HFFc6 (cell line): ENCODE data around the gene DNLZ. TPM values are rescaled to one million over a fixed set of nuclear protein-coding genes. Genes with fewer than 3 reads are reported as not detected.

ENCODE experiments used
- DNase-seq: peaks from one replicate; pipeline ENCODE4 v3.0.0-alpha.2; 2018
- H3K27ac Mint-ChIP-seq: 2 replicates; pipeline ENCODE4 v1.8.0; 2020; ENCODE audit warnings: mild to moderate bottlenecking, mixed read lengths
- H3K27me3 Mint-ChIP-seq: 2 replicates; pipeline ENCODE4 v1.8.0; 2021; ENCODE audit warnings: mild to moderate bottlenecking, moderate library complexity, mixed read lengths; ENCODE audit not compliant: insufficient read depth
- H3K36me3 Mint-ChIP-seq: 2 replicates; pipeline ENCODE4 v1.8.0; 2021; ENCODE audit warnings: low read depth, mixed read lengths
- H3K4me1 Mint-ChIP-seq: 2 replicates; pipeline ENCODE4 v1.8.0; 2020; ENCODE audit warnings: low read depth, mixed read lengths
- H3K4me3 Mint-ChIP-seq: 2 replicates; pipeline ENCODE4 v1.8.0; 2020; ENCODE audit warnings: mild to moderate bottlenecking, moderate library complexity, mixed read lengths
- H3K9me3 Mint-ChIP-seq: 2 replicates; pipeline ENCODE4 v1.8.0; 2020; ENCODE audit warnings: mild to moderate bottlenecking, mixed read lengths
- total RNA-seq, 6 experiments: library from RNA; stranded (reverse); fragmentation: NEBNext Ultra II Directional; extraction: Animal tissue kit (Norgen Biotek cat#: 25700); gene quantifications; 2 replicates in 1 of 6; 3 replicates in 5 of 6; pipeline ENCODE4 v1.2.3, GENCODE V29; 2021
- TF ChIP-seq, protein P1 (sequence below): fragments of 200-600 bp; sonication (generic); IDR thresholded peaks from 2 replicates; pipeline ENCODE4 v1.5.0; 2021; ENCODE audit warnings: antibody characterized with exemption, mild to moderate bottlenecking

The DNLZ gene
- total RNA-seq, 6 experiments from 2014 or later, result 28.5 to 33.3 (median 30.4) TPM

DNA sequence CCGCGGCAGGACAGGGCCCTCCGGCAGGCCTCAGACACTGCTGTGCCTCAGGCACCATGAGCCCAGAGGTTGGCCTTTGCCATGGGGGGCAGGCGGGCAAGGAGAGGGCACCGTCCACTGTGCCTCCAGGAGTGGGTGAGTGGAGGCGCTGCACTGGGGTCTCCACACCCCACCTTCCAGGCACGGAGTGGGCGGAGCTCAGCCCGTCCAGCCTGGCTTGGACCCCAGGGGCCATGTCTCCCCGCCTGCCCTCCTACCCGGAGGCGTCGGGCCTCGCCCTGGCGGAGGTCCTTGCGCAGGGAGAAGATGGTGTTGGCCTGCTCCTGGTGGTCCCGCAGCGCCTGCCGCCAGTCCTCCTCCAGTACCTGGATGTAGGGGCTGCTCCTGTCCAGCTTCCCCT, 6.5 kb upstream of the DNLZ start:
- no peak for DNase-seq
- Mint-ChIP-seq H3K4me1 (peaks cover 13% of the 10 kb centered on the region), H3K36me3 (no peaks in the 10 kb centered on the region; the same call in 1 of the 2 replicates)

DNA sequence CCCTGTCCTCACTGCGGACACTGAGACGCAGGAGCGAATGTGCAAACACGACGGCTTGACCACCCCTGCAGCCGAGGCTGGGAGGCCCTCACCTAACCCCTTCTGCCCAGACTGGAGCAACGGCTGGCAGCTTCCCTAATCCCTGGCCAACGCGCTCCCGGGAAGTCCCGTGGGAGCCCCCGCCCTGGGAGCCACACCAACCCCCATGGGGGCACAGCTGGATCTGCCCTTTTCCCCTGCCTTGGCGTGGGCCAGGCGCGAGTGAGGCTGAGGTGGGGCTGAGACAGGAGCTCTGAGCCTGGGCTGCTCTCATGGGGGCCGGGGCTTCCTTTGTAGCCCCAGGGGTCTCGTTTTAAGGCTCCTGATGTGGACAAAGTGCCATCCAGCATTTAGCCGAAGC, 4.6 kb upstream of the DNLZ start:
- H3K27ac Mint-ChIP-seq, result no peak overlapping the region
- H3K4me3 Mint-ChIP-seq, result no peak overlapping the region
- no peaks in the 10 kb centered on the region for H3K36me3 Mint-ChIP-seq
- DNase-seq, result no peak
- peaks cover 11% of the 10 kb centered on the region for H3K4me1 Mint-ChIP-seq
- no peaks in the 10 kb centered on the region for H3K9me3 Mint-ChIP-seq
- H3K27me3 Mint-ChIP-seq, result peaks cover 2% of the 10 kb centered on the region
- TF ChIP-seq, protein P1, sequence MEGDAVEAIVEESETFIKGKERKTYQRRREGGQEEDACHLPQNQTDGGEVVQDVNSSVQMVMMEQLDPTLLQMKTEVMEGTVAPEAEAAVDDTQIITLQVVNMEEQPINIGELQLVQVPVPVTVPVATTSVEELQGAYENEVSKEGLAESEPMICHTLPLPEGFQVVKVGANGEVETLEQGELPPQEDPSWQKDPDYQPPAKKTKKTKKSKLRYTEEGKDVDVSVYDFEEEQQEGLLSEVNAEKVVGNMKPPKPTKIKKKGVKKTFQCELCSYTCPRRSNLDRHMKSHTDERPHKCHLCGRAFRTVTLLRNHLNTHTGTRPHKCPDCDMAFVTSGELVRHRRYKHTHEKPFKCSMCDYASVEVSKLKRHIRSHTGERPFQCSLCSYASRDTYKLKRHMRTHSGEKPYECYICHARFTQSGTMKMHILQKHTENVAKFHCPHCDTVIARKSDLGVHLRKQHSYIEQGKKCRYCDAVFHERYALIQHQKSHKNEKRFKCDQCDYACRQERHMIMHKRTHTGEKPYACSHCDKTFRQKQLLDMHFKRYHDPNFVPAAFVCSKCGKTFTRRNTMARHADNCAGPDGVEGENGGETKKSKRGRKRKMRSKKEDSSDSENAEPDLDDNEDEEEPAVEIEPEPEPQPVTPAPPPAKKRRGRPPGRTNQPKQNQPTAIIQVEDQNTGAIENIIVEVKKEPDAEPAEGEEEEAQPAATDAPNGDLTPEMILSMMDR, result no peak

More for the DNA sequence above, 6.5 kb upstream of the DNLZ start:
- Mint-ChIP-seq H3K4me3 (no peak overlapping the region), H3K27ac (no peak overlapping the region), H3K27me3 (peaks cover under 1% of the 10 kb centered on the region; the same call in 1 of the 2 replicates), H3K9me3 (no peaks in the 10 kb centered on the region)
- TF ChIP-seq, protein P1, result no peak

DNA sequence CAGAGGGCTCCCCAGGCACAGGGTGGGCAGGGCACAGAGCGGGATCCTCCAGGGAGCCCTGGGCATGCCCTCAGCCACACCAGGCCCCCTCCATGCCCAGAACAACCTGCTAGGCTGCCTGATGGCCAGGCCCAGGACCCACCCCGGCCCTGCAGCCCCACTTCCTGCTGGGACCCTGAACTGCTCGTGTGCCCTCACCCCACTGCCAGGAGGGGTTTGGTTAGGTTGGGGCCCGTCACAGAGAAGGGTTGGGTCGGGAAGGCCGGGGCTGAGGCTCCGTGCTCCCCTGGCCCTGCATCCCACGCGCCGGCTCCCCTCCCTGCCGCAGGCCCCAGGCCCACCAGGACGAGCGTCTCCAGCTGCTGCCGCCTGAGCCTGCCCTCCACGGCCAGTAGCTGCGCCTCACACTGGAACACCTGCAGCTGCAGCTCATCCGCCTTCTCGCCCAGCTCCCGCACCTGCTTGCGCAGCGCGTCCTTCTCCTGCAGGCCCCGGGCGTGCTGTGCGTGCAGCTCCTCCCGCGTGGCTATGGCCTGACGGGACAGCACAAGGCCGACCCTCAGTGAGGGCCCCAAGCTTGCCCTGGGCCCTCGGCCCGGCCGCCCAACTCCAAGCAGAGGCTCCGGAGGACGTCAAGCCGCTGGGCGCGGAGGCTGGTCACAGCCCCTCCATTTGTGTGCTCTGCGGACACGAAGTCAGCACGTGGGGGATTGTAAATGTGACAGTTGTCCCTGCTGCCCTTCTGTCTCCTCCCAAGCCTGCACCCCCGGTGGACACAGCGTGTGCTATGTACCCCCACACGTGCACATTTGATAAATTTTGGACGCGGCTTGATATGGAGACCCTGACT, 4.0 kb upstream of the DNLZ start:
- TF ChIP-seq, protein P1, result no peak
- Mint-ChIP-seq H3K36me3 (no peaks in the 10 kb centered on the region), H3K9me3 (no peaks in the 10 kb centered on the region), H3K4me3 (no peak overlapping the region), H3K27me3 (peaks cover 9% of the 10 kb centered on the region), H3K4me1 (peaks cover 9% of the 10 kb centered on the region), H3K27ac (no peak overlapping the region)
- no peak for DNase-seq

DNA sequence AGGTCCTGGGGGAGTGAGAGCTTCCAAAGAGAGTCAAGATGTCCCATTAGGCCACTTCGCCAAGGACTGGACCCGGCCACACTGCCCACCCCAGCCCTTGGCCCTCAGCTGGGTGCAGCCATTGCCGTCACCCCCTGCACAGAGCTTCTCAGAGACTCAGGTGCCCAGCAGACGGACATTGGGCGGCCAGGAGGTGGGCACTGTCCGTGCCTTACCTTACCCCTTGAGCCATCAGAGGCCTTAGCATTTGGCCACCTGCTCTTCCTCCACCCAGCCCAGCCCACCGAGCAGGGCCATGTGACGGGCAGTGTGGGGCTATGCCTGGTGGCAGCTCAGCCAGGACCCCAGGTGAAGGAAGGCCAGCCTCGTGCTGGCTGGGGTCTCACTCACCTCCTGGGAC, 3.3 kb upstream of the DNLZ start:
- TF ChIP-seq, protein P1, result no peak
- H3K4me1 Mint-ChIP-seq, result peaks cover 9% of the 10 kb centered on the region
- DNase-seq, result no peak
- peaks cover 11% of the 10 kb centered on the region for H3K27me3 Mint-ChIP-seq
- no peaks in the 10 kb centered on the region for H3K9me3 Mint-ChIP-seq
- no peak overlapping the region for H3K4me3 Mint-ChIP-seq
- H3K36me3 Mint-ChIP-seq, result no peaks in the 10 kb centered on the region
- H3K27ac Mint-ChIP-seq, result no peak overlapping the region

DNA sequence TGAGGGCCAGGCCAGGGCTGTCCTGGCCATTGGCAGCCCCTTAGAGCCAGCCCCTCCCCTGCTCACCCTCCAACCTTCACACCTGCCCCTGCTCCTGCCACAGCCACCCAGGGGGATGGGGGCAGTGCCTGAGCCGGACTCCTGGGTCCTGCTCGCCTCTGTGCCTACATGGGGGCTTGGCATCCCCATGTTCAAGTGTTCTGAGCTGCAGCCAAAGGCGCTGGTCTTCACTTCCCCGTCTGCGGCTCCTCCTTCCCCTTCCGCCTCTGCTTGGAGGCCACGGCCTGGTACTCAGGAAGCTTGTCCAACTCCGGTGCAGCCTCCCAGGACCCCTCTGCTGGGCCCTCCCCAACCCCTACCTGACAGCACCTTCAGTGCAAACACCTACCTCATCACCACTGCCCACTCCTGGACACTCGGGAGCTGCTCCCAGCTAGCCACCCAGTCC, 2.3 kb upstream of the DNLZ start:
- H3K4me1 Mint-ChIP-seq, result peaks cover 20% of the 10 kb centered on the region
- DNase-seq, result no peak
- TF ChIP-seq, protein P1, result no peak
- no peak overlapping the region; the same call in 1 of the 2 replicates for H3K4me3 Mint-ChIP-seq
- H3K27ac Mint-ChIP-seq, result no peak overlapping the region
- H3K27me3 Mint-ChIP-seq, result peaks cover 20% of the 10 kb centered on the region
- H3K9me3 Mint-ChIP-seq, result no peaks in the 10 kb centered on the region
- H3K36me3 Mint-ChIP-seq, result no peaks in the 10 kb centered on the region
